Fibroblast of the aortic adventitia (primary cell): ENCODE measurements around the gene ZC3HAV1L. TPM values are rescaled to one million over a fixed set of nuclear protein-coding genes. Genes with fewer than 3 reads are reported as not detected.
"Not testable (repeated sequence)": the region's sequence is repeated elsewhere in the genome, so short reads cannot be mapped to it uniquely, and the experiment has no call there.

Experiments
- DNase-seq: peaks from one replicate; pipeline ENCODE4 v3.0.0-alpha.2; 2010; ENCODE audit warnings: low read depth
- H3K4me3 ChIP-seq: 2 replicates; pipeline ENCODE4 v1.5.1; 2011; ENCODE audit warnings: low read depth, mild to moderate bottlenecking, control low read depth, low read length, moderate library complexity
- CTCF ChIP-seq: IDR thresholded peaks from 2 replicates; pipeline ENCODE4 v1.5.1; 2011; ENCODE audit warnings: mild to moderate bottlenecking, low read length, control low read depth, inconsistent platforms; ENCODE audit not compliant: insufficient read depth
- total RNA-seq: library from RNA; depleted of rRNA; stranded (reverse); fragments of >200 nt; gene quantifications from 2 replicates; pipeline ENCODE4 v1.2.3, GENCODE V29; 2012; ENCODE audit warnings: low replicate concordance

Gene ZC3HAV1L
- total RNA-seq, 1 donor = 11.9 TPM

GRCh38 chr7:139078399-139078798, 42.6 kb upstream of the ZC3HAV1L start:
- no peak for DNase-seq
- no peak overlapping the region for H3K4me3 ChIP-seq
- no peak for TF ChIP-seq CTCF

- DNase-seq, H3K4me3 ChIP-seq: not testable (repeated sequence)
Measured at GRCh38 chr7:139077706-139078105, 41.9 kb upstream of the ZC3HAV1L start.

- H3K4me3 ChIP-seq = no peak overlapping the region
- no peak for TF ChIP-seq CTCF
- no peak for DNase-seq
Measured at GRCh38 chr7:139075871-139076686, 40.2 kb upstream of the ZC3HAV1L start.

GRCh38 chr7:139075031-139075652, 39.3 kb upstream of the ZC3HAV1L start:
- no peak overlapping the region for H3K4me3 ChIP-seq
- DNase-seq = peak; percentile 88
- peak; percentile 78 for TF ChIP-seq CTCF

GRCh38 chr7:139072796-139073195, 37.0 kb upstream of the ZC3HAV1L start:
- no peak overlapping the region for H3K4me3 ChIP-seq
- no peak for DNase-seq
- TF ChIP-seq CTCF = no peak

- TF ChIP-seq CTCF = no peak
- no peak overlapping the region for H3K4me3 ChIP-seq
- no peak for DNase-seq
Measured at GRCh38 chr7:139071680-139072079, 35.8 kb upstream of the ZC3HAV1L start.

- no peak for TF ChIP-seq CTCF
- H3K4me3 ChIP-seq = no peak overlapping the region
- no peak for DNase-seq
Measured at GRCh38 chr7:139068544-139069399, 32.9 kb upstream of the ZC3HAV1L start.
